HepG2 (cell line): Measurements from ENCODE around the gene SMAD6. TPM values are rescaled to one million over a fixed set of nuclear protein-coding genes. Genes with fewer than 3 reads are reported as not detected.

Experiments used
- ATM ChIP-seq: fragments of 450-650 bp; IDR thresholded peaks from 2 replicates; pipeline ENCODE4 v1.7.1; 2017; ENCODE audit warnings: mild to moderate bottlenecking, borderline replicate concordance
- GFI1 ChIP-seq: sonication (generic); formaldehyde crosslinking; IDR thresholded peaks from 2 replicates; pipeline ENCODE4 v1.5.0; 2020; ENCODE audit warnings: missing genetic modification reagents, mild to moderate bottlenecking, borderline replicate concordance
- HOXA5 ChIP-seq: sonication (generic); formaldehyde crosslinking; IDR thresholded peaks from 2 replicates; pipeline ENCODE4 v1.4.0; 2020; ENCODE audit warnings: missing genetic modification reagents
- MAZ ChIP-seq, 2 experiments: sonication (generic) in 1 of 2; formaldehyde crosslinking in 1 of 2; IDR thresholded peaks; 2 replicates each; pipeline versions ENCODE4 v1.5.0 to v1.6.1; 2012 to 2020; ENCODE audit warnings: low read depth in 2 of 2, mild to moderate bottlenecking in 2 of 2, borderline replicate concordance in 1 of 2, improper control_type of control experiment in 1 of 2, low read length in 1 of 2, missing genetic modification reagents in 1 of 2, moderate library complexity in 1 of 2
- RBAK ChIP-seq: sonication (generic); formaldehyde crosslinking; IDR thresholded peaks from 2 replicates; pipeline ENCODE4 v1.5.1; 2020; ENCODE audit warnings: mild to moderate bottlenecking, missing genetic modification reagents
- SP140L ChIP-seq: sonication (generic); formaldehyde crosslinking; IDR thresholded peaks from 2 replicates; pipeline ENCODE4 v1.4.0; 2020; ENCODE audit warnings: missing genetic modification reagents, borderline replicate concordance
- ZFP62 ChIP-seq: sonication (generic); formaldehyde crosslinking; IDR thresholded peaks from 2 replicates; pipeline ENCODE4 v1.4.0; 2020; ENCODE audit warnings: missing genetic modification reagents
- ZNF737 ChIP-seq: sonication (generic); formaldehyde crosslinking; IDR thresholded peaks from 2 replicates; pipeline ENCODE4 v1.5.0; 2020; ENCODE audit warnings: missing genetic modification reagents, mild to moderate bottlenecking, borderline replicate concordance
- ZNF75D ChIP-seq: sonication (generic); formaldehyde crosslinking; IDR thresholded peaks from 2 replicates; pipeline ENCODE4 v1.8.1; 2023; ENCODE audit warnings: missing genetic modification reagents, mild to moderate bottlenecking, borderline replicate concordance
- ZNF776 ChIP-seq: sonication (generic); formaldehyde crosslinking; IDR thresholded peaks from 2 replicates; pipeline ENCODE4 v1.4.0; 2020; ENCODE audit warnings: mild to moderate bottlenecking, missing genetic modification reagents
- ZNF781 ChIP-seq: sonication (generic); formaldehyde crosslinking; IDR thresholded peaks from 2 replicates; pipeline ENCODE4 v1.5.1; 2020; ENCODE audit warnings: borderline replicate concordance, mild to moderate bottlenecking, missing genetic modification reagents; ENCODE audit errors: not compliant biosample characterization
- ZNF83 ChIP-seq: sonication (generic); formaldehyde crosslinking; IDR thresholded peaks from 2 replicates; pipeline ENCODE4 v1.4.0; 2020; ENCODE audit warnings: missing genetic modification reagents, mild to moderate bottlenecking, borderline replicate concordance
- ZSCAN29 ChIP-seq: sonication (generic); formaldehyde crosslinking; conservative IDR thresholded peaks from 2 replicates; pipeline ENCODE4 v1.4.0; 2020; ENCODE audit warnings: mild to moderate bottlenecking, missing genetic modification reagents
- polyA plus RNA-seq, 8 experiments: library from polyadenylated mRNA; depleted of rRNA in 3 of 8; stranded (reverse) in 7 of 8; unstranded in 1 of 8; fragments of >200 nt; fragmentation: Illumina TruSeq in 4 of 8; extraction: Trizol in 4 of 8; gene quantifications; 2 replicates each; pipeline versions ENCODE4 v1.2.1 to v1.2.3, GENCODE V29; 2011 to 2016; ENCODE audit warnings: low read depth in 4 of 8, missing spikeins in 1 of 8, mixed read lengths in 1 of 8; ENCODE audit not compliant: insufficient read depth in 1 of 8
- total RNA-seq, 5 experiments: library from RNA; depleted of rRNA; stranded (reverse); fragments of >200 nt; fragmentation: Illumina TruSeq; extraction: Trizol; gene quantifications; 2 replicates each; pipeline ENCODE4 v1.2.3, GENCODE V29; 2016; ENCODE audit warnings: low read depth in 1 of 5
- TF ChIP-seq, protein P1 (sequence below): sonication (generic); formaldehyde crosslinking; IDR thresholded peaks from 2 replicates; pipeline ENCODE4 v1.4.0; 2020; ENCODE audit warnings: missing genetic modification reagents, borderline replicate concordance
- TF ChIP-seq, protein P2 (sequence below): sonication (generic); formaldehyde crosslinking; IDR thresholded peaks from 2 replicates; pipeline ENCODE4 v1.8.1; 2023; ENCODE audit warnings: mild to moderate bottlenecking, missing genetic modification reagents, borderline replicate concordance
- TF ChIP-seq, protein P3 (sequence below): sonication (generic); formaldehyde crosslinking; IDR thresholded peaks from 2 replicates; pipeline ENCODE4 v1.4.0; 2020; ENCODE audit warnings: missing genetic modification reagents
- TF ChIP-seq, protein P4 (sequence below): sonication (generic); formaldehyde crosslinking; IDR thresholded peaks from 2 replicates; pipeline ENCODE4 v1.4.0; 2020; ENCODE audit warnings: missing genetic modification reagents, borderline replicate concordance
- TF ChIP-seq, protein P5 (sequence below): sonication (generic); formaldehyde crosslinking; IDR thresholded peaks from 2 replicates; pipeline ENCODE4 v1.4.0; 2020; ENCODE audit warnings: mild to moderate bottlenecking, missing genetic modification reagents
- TF ChIP-seq, protein P6 (sequence below): sonication (generic); formaldehyde crosslinking; IDR thresholded peaks from 2 replicates; pipeline ENCODE4 v1.5.0; 2020; ENCODE audit warnings: mild to moderate bottlenecking, low read depth, missing genetic modification reagents, borderline replicate concordance

Gene SMAD6
- total and polyA plus RNA-seq, 2 of the 13 experiments (the other 11 are each of a cell fraction or from before 2014, with no cell fraction given): 3.3 to 4.4 TPM

DNA sequence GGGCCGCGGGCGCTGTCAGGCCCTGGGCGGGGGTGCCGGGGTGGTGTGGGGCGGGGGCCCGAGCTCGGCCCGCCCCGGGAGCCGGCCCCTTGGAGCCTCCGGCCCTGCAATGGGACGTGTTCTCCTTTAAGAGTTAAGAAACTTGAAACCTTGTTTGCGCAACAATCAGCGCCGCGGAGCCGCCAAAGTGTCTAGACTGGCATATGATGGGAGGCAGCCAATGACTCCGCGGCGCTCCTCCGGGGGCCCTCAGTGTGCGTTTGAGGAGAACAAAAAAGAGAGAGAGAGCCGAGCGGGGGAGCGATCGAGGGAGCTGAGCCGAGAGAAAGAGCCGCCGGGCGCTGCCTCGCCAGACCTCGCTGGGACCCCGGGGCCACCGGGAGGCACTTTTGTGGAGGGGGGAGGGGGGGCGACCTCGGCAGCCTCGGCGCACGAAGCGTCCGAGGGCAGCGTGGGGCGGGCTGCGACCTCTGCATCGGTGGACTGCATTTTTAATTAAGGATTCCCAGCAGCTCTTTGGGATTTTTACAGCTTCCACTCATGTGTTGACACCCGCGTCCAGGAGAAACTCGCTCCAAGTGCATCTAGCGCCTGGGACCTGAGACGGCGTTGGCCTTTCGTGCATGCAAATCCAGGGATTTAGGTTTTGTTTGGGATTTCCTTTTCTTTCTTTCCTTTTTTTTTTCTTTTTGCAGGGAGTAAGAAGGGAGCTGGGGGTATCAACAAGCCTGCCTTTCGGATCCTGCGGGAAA lies at the start of gene SMAD6 (continued):
- TF ChIP-seq, protein P1, sequence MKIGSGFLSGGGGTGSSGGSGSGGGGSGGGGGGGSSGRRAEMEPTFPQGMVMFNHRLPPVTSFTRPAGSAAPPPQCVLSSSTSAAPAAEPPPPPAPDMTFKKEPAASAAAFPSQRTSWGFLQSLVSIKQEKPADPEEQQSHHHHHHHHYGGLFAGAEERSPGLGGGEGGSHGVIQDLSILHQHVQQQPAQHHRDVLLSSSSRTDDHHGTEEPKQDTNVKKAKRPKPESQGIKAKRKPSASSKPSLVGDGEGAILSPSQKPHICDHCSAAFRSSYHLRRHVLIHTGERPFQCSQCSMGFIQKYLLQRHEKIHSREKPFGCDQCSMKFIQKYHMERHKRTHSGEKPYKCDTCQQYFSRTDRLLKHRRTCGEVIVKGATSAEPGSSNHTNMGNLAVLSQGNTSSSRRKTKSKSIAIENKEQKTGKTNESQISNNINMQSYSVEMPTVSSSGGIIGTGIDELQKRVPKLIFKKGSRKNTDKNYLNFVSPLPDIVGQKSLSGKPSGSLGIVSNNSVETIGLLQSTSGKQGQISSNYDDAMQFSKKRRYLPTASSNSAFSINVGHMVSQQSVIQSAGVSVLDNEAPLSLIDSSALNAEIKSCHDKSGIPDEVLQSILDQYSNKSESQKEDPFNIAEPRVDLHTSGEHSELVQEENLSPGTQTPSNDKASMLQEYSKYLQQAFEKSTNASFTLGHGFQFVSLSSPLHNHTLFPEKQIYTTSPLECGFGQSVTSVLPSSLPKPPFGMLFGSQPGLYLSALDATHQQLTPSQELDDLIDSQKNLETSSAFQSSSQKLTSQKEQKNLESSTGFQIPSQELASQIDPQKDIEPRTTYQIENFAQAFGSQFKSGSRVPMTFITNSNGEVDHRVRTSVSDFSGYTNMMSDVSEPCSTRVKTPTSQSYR (CRISPR knock-in tag): peak; percentile 52; the same call in 1 of the 2 replicates
- TF ChIP-seq ZFP62 (CRISPR knock-in tag) (no peak), MAZ (IDR thresholded peaks at IDR 0.05; ENCODE audit: borderline replicate concordance, low read depth, low read length) (peak; percentile 86; the same call in 1 of the 2 replicates), MAZ (CRISPR knock-in tag; IDR thresholded peaks at IDR 0.05; ENCODE audit: low read depth) (peak; percentile 62), ATM (no peak), ZNF737 (CRISPR knock-in tag) (no peak), ZNF781 (CRISPR knock-in tag) (no peak), ZNF75D (CRISPR knock-in tag) (no peak), RBAK (CRISPR knock-in tag) (no peak), GFI1 (CRISPR knock-in tag) (no peak; the same call in 1 of the 2 replicates), SP140L (CRISPR knock-in tag) (no peak), HOXA5 (CRISPR knock-in tag) (no peak), ZNF776 (CRISPR knock-in tag) (no peak), ZSCAN29 (CRISPR knock-in tag) (no peak), ZNF83 (CRISPR knock-in tag) (no peak)
- TF ChIP-seq, protein P2, sequence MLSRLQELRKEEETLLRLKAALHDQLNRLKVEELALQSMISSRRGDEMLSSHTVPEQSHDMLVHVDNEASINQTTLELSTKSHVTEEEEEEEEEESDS (CRISPR knock-in tag): no peak
- TF ChIP-seq, protein P3, sequence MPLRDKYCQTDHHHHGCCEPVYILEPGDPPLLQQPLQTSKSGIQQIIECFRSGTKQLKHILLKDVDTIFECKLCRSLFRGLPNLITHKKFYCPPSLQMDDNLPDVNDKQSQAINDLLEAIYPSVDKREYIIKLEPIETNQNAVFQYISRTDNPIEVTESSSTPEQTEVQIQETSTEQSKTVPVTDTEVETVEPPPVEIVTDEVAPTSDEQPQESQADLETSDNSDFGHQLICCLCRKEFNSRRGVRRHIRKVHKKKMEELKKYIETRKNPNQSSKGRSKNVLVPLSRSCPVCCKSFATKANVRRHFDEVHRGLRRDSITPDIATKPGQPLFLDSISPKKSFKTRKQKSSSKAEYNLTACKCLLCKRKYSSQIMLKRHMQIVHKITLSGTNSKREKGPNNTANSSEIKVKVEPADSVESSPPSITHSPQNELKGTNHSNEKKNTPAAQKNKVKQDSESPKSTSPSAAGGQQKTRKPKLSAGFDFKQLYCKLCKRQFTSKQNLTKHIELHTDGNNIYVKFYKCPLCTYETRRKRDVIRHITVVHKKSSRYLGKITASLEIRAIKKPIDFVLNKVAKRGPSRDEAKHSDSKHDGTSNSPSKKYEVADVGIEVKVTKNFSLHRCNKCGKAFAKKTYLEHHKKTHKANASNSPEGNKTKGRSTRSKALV (CRISPR knock-in tag): no peak; the same call in 1 of the 2 replicates
- TF ChIP-seq, protein P4, sequence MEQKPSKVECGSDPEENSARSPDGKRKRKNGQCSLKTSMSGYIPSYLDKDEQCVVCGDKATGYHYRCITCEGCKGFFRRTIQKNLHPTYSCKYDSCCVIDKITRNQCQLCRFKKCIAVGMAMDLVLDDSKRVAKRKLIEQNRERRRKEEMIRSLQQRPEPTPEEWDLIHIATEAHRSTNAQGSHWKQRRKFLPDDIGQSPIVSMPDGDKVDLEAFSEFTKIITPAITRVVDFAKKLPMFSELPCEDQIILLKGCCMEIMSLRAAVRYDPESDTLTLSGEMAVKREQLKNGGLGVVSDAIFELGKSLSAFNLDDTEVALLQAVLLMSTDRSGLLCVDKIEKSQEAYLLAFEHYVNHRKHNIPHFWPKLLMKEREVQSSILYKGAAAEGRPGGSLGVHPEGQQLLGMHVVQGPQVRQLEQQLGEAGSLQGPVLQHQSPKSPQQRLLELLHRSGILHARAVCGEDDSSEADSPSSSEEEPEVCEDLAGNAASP (CRISPR knock-in tag): 0 out of 2 replicates have a peak, but pooled peaks have one; percentile 48
- TF ChIP-seq, protein P5, sequence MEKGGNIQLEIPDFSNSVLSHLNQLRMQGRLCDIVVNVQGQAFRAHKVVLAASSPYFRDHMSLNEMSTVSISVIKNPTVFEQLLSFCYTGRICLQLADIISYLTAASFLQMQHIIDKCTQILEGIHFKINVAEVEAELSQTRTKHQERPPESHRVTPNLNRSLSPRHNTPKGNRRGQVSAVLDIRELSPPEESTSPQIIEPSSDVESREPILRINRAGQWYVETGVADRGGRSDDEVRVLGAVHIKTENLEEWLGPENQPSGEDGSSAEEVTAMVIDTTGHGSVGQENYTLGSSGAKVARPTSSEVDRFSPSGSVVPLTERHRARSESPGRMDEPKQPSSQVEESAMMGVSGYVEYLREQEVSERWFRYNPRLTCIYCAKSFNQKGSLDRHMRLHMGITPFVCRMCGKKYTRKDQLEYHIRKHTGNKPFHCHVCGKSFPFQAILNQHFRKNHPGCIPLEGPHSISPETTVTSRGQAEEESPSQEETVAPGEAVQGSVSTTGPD (CRISPR knock-in tag): no peak
- TF ChIP-seq, protein P6, sequence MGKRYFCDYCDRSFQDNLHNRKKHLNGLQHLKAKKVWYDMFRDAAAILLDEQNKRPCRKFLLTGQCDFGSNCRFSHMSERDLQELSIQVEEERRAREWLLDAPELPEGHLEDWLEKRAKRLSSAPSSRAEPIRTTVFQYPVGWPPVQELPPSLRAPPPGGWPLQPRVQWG (CRISPR knock-in tag): no peak
